Measurements from ENCODE around the gene ARHGEF38. TPM values are rescaled to one million over a fixed set of nuclear protein-coding genes. Genes with fewer than 3 reads are reported as not detected.

Gene ARHGEF38
- polyA plus RNA-seq, 1 of the 3 experiments (the other 2 are of a cell fraction): 0.02 TPM

DNA sequence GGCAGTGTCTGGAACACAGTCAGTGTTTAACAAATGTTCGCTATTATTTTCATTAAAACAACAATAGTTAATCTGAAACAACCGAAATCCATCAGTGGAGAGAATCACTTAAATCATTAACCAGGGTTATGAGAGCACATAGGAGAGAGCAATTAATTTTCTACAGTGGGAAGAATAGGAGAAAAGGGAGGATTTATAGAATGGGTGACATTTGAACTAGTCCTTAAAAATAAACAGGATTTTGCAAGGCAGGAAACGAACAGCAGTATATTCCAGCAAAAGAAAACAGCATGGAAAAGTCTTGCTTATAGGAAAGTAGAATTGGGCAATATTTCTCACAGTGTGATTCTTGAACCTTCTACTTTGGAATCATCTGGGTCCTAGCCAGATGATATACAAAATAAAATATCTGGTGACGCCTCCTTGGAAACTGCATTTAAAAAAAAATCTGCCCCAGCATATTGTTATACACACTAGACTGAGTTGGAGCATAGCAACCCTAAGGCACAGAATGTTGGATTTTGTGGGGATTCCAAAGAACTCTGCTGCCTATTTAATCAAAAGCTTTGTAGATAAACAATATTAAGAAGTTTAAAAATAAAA, 100.0 kb downstream of the ARHGEF38 start:
- Histone ChIP-seq H3K9me3 (no peaks in the 10 kb centered on the region), H4K20me1 (ENCODE audit: insufficient read depth) (no peaks in the 10 kb centered on the region), H3K9ac (no peak overlapping the region), H3K27me3 (ENCODE audit: insufficient read depth) (no peaks in the 10 kb centered on the region; the same call in 1 of the 2 replicates), H3K27ac (ENCODE audit: low read depth in 2 of 2, low read length in 1 of 2) (no peak overlapping the region), H3K4me1 (ENCODE audit: control insufficient read depth in 1 of 2, insufficient read depth in 2 of 2, low read depth in 1 of 2, low read length in 1 of 2) (no peaks in the 10 kb centered on the region; a peak in 1 of 4 replicates), H3K4me3 (ENCODE audit: low read depth in 2 of 2, low read length in 1 of 2) (no peak overlapping the region), H3K79me2 (ENCODE audit: insufficient read depth) (no peaks in the 10 kb centered on the region), H3K4me2 (no peak overlapping the region), H3K36me3 (replicated peaks in 1 of 2; ENCODE audit: control insufficient read depth in 1 of 2, insufficient read depth in 2 of 2, low read length in 1 of 2) (no peaks in the 10 kb centered on the region), H2AFZ (ENCODE audit: low read depth) (no peak overlapping the region), H3K9me2 (no peaks in the 10 kb centered on the region), H3F3A (replicated peaks; ENCODE audit: insufficient read depth) (no peaks in the 10 kb centered on the region)
- 68% methylated on average over 4 of the region's 4 CpGs for WGBS (ENCODE audit: low lambda C conversion rate)
- CTCF ChIA-PET: no interaction called here
- no peak for DNase-seq
- TF ChIP-seq ELF1 (IDR thresholded peaks at IDR 0.05) (no peak), EP300 (IDR thresholded peaks at IDR 0.05; ENCODE audit: borderline replicate concordance in 1 of 2, low read depth in 1 of 2, low read length in 1 of 2) (no peak), EZH2phosphoT487 (IDR thresholded peaks at IDR 0.05; ENCODE audit: borderline replicate concordance, low read depth) (no peak), GABPA (IDR thresholded peaks at IDR 0.05; ENCODE audit: low read depth) (no peak), FOSL2 (IDR thresholded peaks at IDR 0.05; ENCODE audit: borderline replicate concordance, low read depth) (no peak), TEAD4 (IDR thresholded peaks at IDR 0.05; ENCODE audit: borderline replicate concordance, insufficient read depth) (no peak), NFIC (IDR thresholded peaks at IDR 0.05; ENCODE audit: borderline replicate concordance) (no peak), MEF2A (IDR thresholded peaks at IDR 0.05; ENCODE audit: borderline replicate concordance, low read depth) (no peak), SMC3 (IDR thresholded peaks at IDR 0.05; ENCODE audit: low read depth, low read length) (no peak), YY1 (IDR thresholded peaks at IDR 0.05; ENCODE audit: low read depth) (no peak), CHD2 (IDR thresholded peaks at IDR 0.05; ENCODE audit: low read length, partially characterized antibody) (no peak), MXI1 (IDR thresholded peaks at IDR 0.05; ENCODE audit: low read depth, low read length) (no peak)
- TF ChIP-seq, protein P1, sequence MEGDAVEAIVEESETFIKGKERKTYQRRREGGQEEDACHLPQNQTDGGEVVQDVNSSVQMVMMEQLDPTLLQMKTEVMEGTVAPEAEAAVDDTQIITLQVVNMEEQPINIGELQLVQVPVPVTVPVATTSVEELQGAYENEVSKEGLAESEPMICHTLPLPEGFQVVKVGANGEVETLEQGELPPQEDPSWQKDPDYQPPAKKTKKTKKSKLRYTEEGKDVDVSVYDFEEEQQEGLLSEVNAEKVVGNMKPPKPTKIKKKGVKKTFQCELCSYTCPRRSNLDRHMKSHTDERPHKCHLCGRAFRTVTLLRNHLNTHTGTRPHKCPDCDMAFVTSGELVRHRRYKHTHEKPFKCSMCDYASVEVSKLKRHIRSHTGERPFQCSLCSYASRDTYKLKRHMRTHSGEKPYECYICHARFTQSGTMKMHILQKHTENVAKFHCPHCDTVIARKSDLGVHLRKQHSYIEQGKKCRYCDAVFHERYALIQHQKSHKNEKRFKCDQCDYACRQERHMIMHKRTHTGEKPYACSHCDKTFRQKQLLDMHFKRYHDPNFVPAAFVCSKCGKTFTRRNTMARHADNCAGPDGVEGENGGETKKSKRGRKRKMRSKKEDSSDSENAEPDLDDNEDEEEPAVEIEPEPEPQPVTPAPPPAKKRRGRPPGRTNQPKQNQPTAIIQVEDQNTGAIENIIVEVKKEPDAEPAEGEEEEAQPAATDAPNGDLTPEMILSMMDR (IDR thresholded peaks at IDR 0.05): no peak
- TF ChIP-seq, protein P2, sequence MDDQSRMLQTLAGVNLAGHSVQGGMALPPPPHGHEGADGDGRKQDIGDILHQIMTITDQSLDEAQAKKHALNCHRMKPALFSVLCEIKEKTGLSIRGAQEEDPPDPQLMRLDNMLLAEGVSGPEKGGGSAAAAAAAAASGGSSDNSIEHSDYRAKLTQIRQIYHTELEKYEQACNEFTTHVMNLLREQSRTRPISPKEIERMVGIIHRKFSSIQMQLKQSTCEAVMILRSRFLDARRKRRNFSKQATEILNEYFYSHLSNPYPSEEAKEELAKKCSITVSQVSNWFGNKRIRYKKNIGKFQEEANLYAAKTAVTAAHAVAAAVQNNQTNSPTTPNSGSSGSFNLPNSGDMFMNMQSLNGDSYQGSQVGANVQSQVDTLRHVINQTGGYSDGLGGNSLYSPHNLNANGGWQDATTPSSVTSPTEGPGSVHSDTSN (IDR thresholded peaks at IDR 0.05): no peak
- TF ChIP-seq, protein P3, sequence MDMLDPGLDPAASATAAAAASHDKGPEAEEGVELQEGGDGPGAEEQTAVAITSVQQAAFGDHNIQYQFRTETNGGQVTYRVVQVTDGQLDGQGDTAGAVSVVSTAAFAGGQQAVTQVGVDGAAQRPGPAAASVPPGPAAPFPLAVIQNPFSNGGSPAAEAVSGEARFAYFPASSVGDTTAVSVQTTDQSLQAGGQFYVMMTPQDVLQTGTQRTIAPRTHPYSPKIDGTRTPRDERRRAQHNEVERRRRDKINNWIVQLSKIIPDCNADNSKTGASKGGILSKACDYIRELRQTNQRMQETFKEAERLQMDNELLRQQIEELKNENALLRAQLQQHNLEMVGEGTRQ (IDR thresholded peaks at IDR 0.05; ENCODE audit: borderline replicate concordance, low read depth, low read length): no peak
- TF ChIP-seq, protein P4, sequence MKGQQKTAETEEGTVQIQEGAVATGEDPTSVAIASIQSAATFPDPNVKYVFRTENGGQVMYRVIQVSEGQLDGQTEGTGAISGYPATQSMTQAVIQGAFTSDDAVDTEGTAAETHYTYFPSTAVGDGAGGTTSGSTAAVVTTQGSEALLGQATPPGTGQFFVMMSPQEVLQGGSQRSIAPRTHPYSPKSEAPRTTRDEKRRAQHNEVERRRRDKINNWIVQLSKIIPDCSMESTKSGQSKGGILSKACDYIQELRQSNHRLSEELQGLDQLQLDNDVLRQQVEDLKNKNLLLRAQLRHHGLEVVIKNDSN (IDR thresholded peaks at IDR 0.05; ENCODE audit: borderline replicate concordance, low read depth): no peak
- TF ChIP-seq, protein P5, sequence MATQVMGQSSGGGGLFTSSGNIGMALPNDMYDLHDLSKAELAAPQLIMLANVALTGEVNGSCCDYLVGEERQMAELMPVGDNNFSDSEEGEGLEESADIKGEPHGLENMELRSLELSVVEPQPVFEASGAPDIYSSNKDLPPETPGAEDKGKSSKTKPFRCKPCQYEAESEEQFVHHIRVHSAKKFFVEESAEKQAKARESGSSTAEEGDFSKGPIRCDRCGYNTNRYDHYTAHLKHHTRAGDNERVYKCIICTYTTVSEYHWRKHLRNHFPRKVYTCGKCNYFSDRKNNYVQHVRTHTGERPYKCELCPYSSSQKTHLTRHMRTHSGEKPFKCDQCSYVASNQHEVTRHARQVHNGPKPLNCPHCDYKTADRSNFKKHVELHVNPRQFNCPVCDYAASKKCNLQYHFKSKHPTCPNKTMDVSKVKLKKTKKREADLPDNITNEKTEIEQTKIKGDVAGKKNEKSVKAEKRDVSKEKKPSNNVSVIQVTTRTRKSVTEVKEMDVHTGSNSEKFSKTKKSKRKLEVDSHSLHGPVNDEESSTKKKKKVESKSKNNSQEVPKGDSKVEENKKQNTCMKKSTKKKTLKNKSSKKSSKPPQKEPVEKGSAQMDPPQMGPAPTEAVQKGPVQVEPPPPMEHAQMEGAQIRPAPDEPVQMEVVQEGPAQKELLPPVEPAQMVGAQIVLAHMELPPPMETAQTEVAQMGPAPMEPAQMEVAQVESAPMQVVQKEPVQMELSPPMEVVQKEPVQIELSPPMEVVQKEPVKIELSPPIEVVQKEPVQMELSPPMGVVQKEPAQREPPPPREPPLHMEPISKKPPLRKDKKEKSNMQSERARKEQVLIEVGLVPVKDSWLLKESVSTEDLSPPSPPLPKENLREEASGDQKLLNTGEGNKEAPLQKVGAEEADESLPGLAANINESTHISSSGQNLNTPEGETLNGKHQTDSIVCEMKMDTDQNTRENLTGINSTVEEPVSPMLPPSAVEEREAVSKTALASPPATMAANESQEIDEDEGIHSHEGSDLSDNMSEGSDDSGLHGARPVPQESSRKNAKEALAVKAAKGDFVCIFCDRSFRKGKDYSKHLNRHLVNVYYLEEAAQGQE (IDR thresholded peaks at IDR 0.05; ENCODE audit: low read depth, low read length): no peak
- TF ChIP-seq, protein P6, sequence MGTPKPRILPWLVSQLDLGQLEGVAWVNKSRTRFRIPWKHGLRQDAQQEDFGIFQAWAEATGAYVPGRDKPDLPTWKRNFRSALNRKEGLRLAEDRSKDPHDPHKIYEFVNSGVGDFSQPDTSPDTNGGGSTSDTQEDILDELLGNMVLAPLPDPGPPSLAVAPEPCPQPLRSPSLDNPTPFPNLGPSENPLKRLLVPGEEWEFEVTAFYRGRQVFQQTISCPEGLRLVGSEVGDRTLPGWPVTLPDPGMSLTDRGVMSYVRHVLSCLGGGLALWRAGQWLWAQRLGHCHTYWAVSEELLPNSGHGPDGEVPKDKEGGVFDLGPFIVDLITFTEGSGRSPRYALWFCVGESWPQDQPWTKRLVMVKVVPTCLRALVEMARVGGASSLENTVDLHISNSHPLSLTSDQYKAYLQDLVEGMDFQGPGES (IDR thresholded peaks at IDR 0.05; ENCODE audit: low read depth, low read length): no peak
- POLR2A ChIA-PET: no interaction called here
